Ascending aorta (tissue), 2 donors: ENCODE results near the gene NTM. TPM values are rescaled to one million over a fixed set of nuclear protein-coding genes. Genes with fewer than 3 reads are reported as not detected.

Experiments used
- DNase-seq, 2 donors: peaks; one replicate each; pipeline ENCODE4 v3.0.0-alpha.2; 2019; ENCODE audit warnings: low spot score in 2 of 2
- H3K27ac ChIP-seq, 2 donors: fragments of 200-600 bp; sonication (generic); one replicate each; pipeline ENCODE4 v1.5.1; 2016 to 2017; ENCODE audit warnings: mild to moderate bottlenecking in 1 of 2
- H3K27me3 ChIP-seq: fragments of 200-600 bp; sonication (generic); one replicate; pipeline ENCODE4 v1.5.1; 2017
- H3K36me3 ChIP-seq, 2 donors: fragments of 200-600 bp; sonication (generic); one replicate each; pipeline ENCODE4 v1.5.1; 2016
- H3K4me1 ChIP-seq, 2 donors: fragments of 200-600 bp; sonication (generic); one replicate each; pipeline ENCODE4 v1.5.1; 2016 to 2017; ENCODE audit warnings: mild to moderate bottlenecking in 1 of 2
- H3K4me3 ChIP-seq, 2 donors: fragments of 200-600 bp; sonication (generic); one replicate each; pipeline ENCODE4 v1.5.1; 2016 to 2017; ENCODE audit warnings: mild to moderate bottlenecking in 1 of 2
- H3K9me3 ChIP-seq, 2 donors: fragments of 200-600 bp; sonication (generic); one replicate each; pipeline ENCODE4 v1.5.1; 2016
- intact Hi-C: fragments of 100-400 bp; cut with DNase I; formaldehyde crosslinking; loops from one replicate; pipeline ENCODE4 v1.15.1; 2023
- total RNA-seq: library from RNA; depleted of rRNA; stranded (reverse); fragments of >200 nt; gene quantifications from one replicate; pipeline ENCODE4 v1.1.0, GENCODE V29; 2016
- TF ChIP-seq, protein P1 (sequence below), 3 experiments: fragments of 200-600 bp in 2 of 3; fragments of 450-650 bp in 1 of 3; sonication (generic) in 2 of 3; IDR thresholded peaks; one replicate each; pipeline ENCODE4 v1.5.1; 2016 to 2019; ENCODE audit warnings: antibody characterized with exemption in 3 of 3, mild to moderate bottlenecking in 1 of 3, moderate library complexity in 1 of 3

Gene NTM
- total RNA-seq, 1 donor from 2014 or later = not detected

DNA sequence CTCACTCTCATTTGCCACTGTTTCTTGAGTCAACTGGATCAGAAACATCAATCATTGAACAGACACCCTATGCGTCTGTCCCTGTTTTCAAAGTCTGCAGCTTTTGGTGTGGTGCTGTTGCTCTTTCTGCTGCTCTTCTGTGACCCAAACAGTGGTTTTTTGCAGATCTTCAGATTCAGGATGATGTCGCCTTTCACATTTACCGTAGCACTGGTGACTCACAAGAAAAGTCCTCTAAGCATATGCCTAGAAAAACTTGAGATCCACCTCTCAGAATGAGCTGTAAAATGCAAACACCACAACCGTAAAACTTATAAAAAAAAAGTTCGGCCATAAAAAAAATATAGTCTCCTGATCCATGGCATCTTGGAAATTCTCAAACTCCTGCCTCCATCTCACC lies 400.4 kb downstream of the NTM start:
- H3K27ac ChIP-seq = no peak overlapping the region

DNA sequence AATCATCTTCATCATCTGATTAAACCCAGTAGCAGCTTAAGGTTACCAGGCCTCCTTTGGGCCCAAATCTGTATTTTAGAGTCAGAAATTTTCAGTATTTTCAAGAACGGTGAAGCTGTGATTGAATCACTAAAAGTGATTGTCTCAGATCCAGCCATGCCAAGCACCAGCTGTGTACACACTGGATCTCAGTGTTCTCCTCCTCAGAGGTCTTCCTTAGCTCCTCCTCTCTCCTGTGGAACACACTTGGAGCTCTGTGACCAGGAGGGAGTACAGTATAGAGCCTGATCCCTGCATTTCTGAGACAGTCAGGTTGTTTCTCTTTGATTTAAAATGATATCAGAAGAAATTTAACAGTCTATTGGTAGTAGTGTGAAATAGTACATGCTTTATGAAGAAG lies 401.1 kb downstream of the NTM start:
- Histone ChIP-seq H3K4me1 (no peaks in the 10 kb centered on the region), H3K9me3 (no peaks in the 10 kb centered on the region), H3K36me3 (no peaks in the 10 kb centered on the region), H3K27ac (no peak overlapping the region), H3K27me3 (no peaks in the 10 kb centered on the region), H3K4me3 (no peak overlapping the region)
- TF ChIP-seq, protein P1, sequence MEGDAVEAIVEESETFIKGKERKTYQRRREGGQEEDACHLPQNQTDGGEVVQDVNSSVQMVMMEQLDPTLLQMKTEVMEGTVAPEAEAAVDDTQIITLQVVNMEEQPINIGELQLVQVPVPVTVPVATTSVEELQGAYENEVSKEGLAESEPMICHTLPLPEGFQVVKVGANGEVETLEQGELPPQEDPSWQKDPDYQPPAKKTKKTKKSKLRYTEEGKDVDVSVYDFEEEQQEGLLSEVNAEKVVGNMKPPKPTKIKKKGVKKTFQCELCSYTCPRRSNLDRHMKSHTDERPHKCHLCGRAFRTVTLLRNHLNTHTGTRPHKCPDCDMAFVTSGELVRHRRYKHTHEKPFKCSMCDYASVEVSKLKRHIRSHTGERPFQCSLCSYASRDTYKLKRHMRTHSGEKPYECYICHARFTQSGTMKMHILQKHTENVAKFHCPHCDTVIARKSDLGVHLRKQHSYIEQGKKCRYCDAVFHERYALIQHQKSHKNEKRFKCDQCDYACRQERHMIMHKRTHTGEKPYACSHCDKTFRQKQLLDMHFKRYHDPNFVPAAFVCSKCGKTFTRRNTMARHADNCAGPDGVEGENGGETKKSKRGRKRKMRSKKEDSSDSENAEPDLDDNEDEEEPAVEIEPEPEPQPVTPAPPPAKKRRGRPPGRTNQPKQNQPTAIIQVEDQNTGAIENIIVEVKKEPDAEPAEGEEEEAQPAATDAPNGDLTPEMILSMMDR (IDR thresholded peaks at IDR 0.05) = no peak
- DNase-seq = no peak
- intact Hi-C loops = no loop called here

More for the DNA sequence above, 400.4 kb downstream of the NTM start:
- H3K36me3 ChIP-seq = no peaks in the 10 kb centered on the region
- TF ChIP-seq, protein P1 (IDR thresholded peaks at IDR 0.05) = no peak
- intact Hi-C loops = no loop called here
- no peaks in the 10 kb centered on the region for H3K27me3 ChIP-seq
- H3K4me3 ChIP-seq = no peak overlapping the region
- no peaks in the 10 kb centered on the region for H3K9me3 ChIP-seq
- no peak for DNase-seq
- no peaks in the 10 kb centered on the region for H3K4me1 ChIP-seq

DNA sequence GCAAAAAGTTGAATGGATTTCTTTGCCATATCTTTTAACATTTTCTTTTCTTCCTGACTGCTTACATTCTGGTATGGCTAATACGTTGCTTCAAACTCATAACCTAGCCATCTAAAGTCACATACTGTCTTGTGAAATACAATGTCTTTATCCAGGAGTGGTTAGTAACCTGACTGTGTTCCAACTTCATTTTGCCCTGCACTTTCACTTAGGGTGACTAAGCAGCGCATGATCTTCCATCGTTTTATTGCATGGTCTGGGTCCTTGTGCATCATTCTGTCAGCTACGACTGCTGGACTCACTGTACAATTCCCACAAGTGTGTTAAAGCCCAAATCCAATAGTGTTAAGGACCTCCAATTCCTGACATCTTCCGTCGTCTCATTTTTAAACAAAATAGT lies 403.2 kb downstream of the NTM start:
- TF ChIP-seq, protein P1 (IDR thresholded peaks at IDR 0.05) = no peak
- DNase-seq = no peak
- Histone ChIP-seq H3K27ac (no peak overlapping the region), H3K27me3 (no peaks in the 10 kb centered on the region), H3K4me1 (no peaks in the 10 kb centered on the region), H3K36me3 (no peaks in the 10 kb centered on the region), H3K9me3 (no peaks in the 10 kb centered on the region), H3K4me3 (no peak overlapping the region)
- intact Hi-C loops = no loop called here

DNA sequence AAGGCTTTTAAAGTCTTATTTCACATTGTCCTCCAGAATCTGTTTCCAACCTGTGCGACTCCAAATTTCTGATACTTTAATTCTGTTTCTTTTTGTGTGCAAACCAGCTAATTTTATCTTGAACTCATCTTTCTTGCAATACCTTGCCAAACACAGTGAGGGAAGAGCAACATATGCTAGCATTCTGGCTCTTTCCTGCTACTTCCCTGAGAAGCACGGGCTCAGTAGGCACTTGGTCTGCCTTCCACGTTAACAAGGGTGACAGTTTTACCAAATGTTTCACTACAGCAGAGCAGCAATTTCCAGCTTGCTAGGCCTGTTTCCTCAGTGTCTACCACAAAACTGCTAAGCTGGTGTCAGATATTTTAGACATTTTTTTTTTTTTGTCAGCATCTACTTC lies 405.8 kb downstream of the NTM start:
- TF ChIP-seq, protein P1 (IDR thresholded peaks at IDR 0.05) = no peak
- H3K27ac ChIP-seq = no peak overlapping the region
- no peaks in the 10 kb centered on the region for H3K27me3 ChIP-seq
- no peaks in the 10 kb centered on the region for H3K9me3 ChIP-seq
- no peak for DNase-seq
- H3K4me3 ChIP-seq = no peak overlapping the region
- no peaks in the 10 kb centered on the region for H3K4me1 ChIP-seq
- intact Hi-C loops = no loop called here
- no peaks in the 10 kb centered on the region for H3K36me3 ChIP-seq

DNA sequence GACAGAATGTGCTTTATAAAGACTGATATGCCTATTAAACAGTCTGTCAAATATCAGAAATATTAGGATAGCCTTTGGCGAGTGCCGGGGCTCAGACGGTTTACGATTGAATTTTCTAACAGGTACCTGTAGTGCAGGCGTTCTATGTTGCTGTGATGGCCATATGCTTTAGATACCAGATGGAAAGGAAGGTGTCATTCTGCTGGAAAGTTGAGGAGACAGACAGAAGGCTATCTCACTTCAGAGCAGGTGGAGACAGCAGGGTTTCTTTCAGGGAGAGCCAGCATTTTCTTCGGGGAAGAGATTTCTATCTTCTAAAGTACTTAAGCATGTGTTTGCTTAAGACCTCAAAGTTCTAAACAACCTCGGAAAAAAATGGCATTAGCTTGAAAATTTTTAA lies 415.4 kb downstream of the NTM start:
- DNase-seq = no peak
- intact Hi-C loops = no loop called here
- H3K36me3 ChIP-seq = no peaks in the 10 kb centered on the region
- no peak overlapping the region for H3K27ac ChIP-seq
- TF ChIP-seq, protein P1 (IDR thresholded peaks at IDR 0.05) = no peak
- H3K9me3 ChIP-seq = no peaks in the 10 kb centered on the region
- H3K27me3 ChIP-seq = no peaks in the 10 kb centered on the region
- H3K4me1 ChIP-seq = no peaks in the 10 kb centered on the region
- no peak overlapping the region for H3K4me3 ChIP-seq

DNA sequence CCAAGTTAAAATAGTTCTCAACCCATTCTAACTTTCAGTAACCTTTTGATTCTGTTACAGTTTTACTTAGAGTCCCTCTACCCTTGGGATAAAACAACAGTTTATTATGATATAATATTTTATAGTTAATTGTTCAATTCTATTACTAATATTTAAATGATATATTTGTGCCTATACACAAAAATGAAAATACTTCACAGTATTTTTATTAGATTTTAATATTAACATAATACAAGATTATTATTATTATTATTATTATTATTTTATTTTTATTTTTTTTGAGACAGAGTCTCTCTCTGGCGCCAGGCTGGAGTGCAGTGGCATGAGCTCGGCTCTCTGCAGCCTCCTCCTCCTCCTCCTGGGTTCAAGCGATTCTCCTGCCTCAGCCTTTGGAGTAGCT lies 416.7 kb downstream of the NTM start:
- Histone ChIP-seq H3K9me3 (no peaks in the 10 kb centered on the region), H3K4me3 (no peak overlapping the region), H3K27ac (no peak overlapping the region), H3K4me1 (no peaks in the 10 kb centered on the region), H3K27me3 (no peaks in the 10 kb centered on the region), H3K36me3 (no peaks in the 10 kb centered on the region)
- TF ChIP-seq, protein P1 (IDR thresholded peaks at IDR 0.05) = no peak
- DNase-seq = no peak
- intact Hi-C loops = no loop called here
